Natural killer cell (primary cell): Measurements from ENCODE around the gene MST1. TPM values are rescaled to one million over a fixed set of nuclear protein-coding genes. Genes with fewer than 3 reads are reported as not detected.

ENCODE experiments used
- ATAC-seq, 3 donors: fragments of 150-1000 bp in 2 of 3; fragments of 200-7000 bp in 1 of 3; cut with Tn5 transposase; 1 replicate in 1 of 3; 2 replicates in 2 of 3; pipeline ENCODE4 v1.10.0; 2021; ENCODE audit warnings: mild to moderate bottlenecking in 2 of 3, moderate library complexity in 2 of 3
- DNase-seq, 2 donors: peaks; one replicate each; pipeline versions ENCODE4 v3.0.0 to v3.0.0-alpha.2; 2013 to 2021; ENCODE audit warnings: mixed read lengths in 1 of 2
- H3K27ac ChIP-seq: one replicate; pipeline ENCODE4 v1.5.1; 2013; ENCODE audit warnings: mild to moderate bottlenecking, low read length
- H3K27me3 ChIP-seq: one replicate; pipeline ENCODE4 v1.6.1; 2013; ENCODE audit warnings: low read length; ENCODE audit not compliant: control insufficient read depth, insufficient read depth
- H3K36me3 ChIP-seq: one replicate; pipeline ENCODE4 v1.6.1; 2013; ENCODE audit warnings: low read length; ENCODE audit not compliant: control insufficient read depth, insufficient read depth
- H3K4me1 ChIP-seq: one replicate; pipeline ENCODE4 v1.6.1; 2013; ENCODE audit warnings: low read length; ENCODE audit not compliant: control insufficient read depth, insufficient read depth
- H3K4me3 ChIP-seq: one replicate; pipeline ENCODE4 v1.5.1; 2013; ENCODE audit warnings: low read length
- H3K9me3 ChIP-seq: one replicate; pipeline ENCODE4 v1.6.1; 2013; ENCODE audit warnings: low read length; ENCODE audit not compliant: control insufficient read depth, insufficient read depth
- H3K27ac Mint-ChIP-seq, 2 donors: one replicate each; pipeline ENCODE4 v1.8.0; 2022; ENCODE audit warnings: mild to moderate bottlenecking in 2 of 2, mixed read lengths in 2 of 2, moderate library complexity in 1 of 2
- H3K27me3 Mint-ChIP-seq, 2 donors: one replicate each; pipeline ENCODE4 v1.8.0; 2022; ENCODE audit warnings: low read depth in 2 of 2, mixed read lengths in 2 of 2
- H3K36me3 Mint-ChIP-seq: one replicate; pipeline ENCODE4 v1.8.0; 2022; ENCODE audit warnings: mixed read lengths
- H3K4me1 Mint-ChIP-seq, 2 donors: one replicate each; pipeline ENCODE4 v1.8.0; 2022; ENCODE audit warnings: mixed read lengths in 2 of 2
- H3K4me3 Mint-ChIP-seq: one replicate; pipeline ENCODE4 v1.8.0; 2022; ENCODE audit warnings: mild to moderate bottlenecking, moderate library complexity, mixed read lengths
- H3K9me3 Mint-ChIP-seq, 2 donors: one replicate each; pipeline ENCODE4 v1.8.0; 2022; ENCODE audit warnings: mixed read lengths in 2 of 2
- CTCF ChIP-seq: fragments of 200-600 bp; IDR thresholded peaks from one replicate; pipeline ENCODE4 v1.8.0; 2022; ENCODE audit warnings: antibody characterized with exemption
- WGBS: methylation state at CpG from one replicate; pipeline ENCODE4 v1.1.7; 2013; ENCODE audit warnings: missing lambda C conversion rate; ENCODE audit not compliant: insufficient coverage; 5-methylcytosine and 5-hydroxymethylcytosine counted together
- intact Hi-C: fragments of 100-400 bp; cut with micrococcal nuclease; formaldehyde crosslinking; loops from one replicate; pipeline ENCODE4 v1.14.2; 2022
- total RNA-seq, 4 donors: library from RNA; stranded (reverse); fragments of 120-200 nt in 1 of 4; gene quantifications; one replicate each; pipeline versions ENCODE4 v1.2.3 to v1.2.4, GENCODE V29; 2013 to 2022

MST1 gene
- total RNA-seq, 3 donors from 2014 or later (not counting 1 experiment from before 2014, with no cell fraction given) = 9.5 to 19.1 (median 15.2) TPM

DNA sequence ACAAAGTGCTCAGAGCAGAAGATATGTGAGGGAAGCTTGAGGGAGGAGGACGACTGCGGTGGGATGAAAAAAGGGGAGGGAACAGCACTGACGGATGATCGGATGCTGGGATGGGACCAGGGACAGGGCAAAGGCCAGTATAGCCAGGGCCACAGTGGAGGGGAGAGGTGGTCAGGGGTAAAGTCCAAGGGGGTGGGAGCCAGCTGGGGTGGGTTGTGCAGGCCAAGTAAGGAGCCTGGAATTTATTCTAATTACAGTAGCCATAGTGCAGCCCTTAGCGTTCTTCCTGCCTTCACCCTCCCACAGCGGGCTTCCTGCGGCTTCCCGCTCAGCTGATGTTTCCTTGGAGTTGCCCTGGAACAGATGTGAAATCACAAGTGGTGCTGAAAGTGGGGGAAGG is 22.7 kb downstream of the MST1 start:
- H3K4me1 Mint-ChIP-seq = no peaks in the 10 kb centered on the region
- no peak overlapping the region for H3K27ac Mint-ChIP-seq
- no peaks in the 10 kb centered on the region for H3K36me3 ChIP-seq
- no peaks in the 10 kb centered on the region for H3K36me3 Mint-ChIP-seq
- no peaks in the 10 kb centered on the region for H3K27me3 ChIP-seq
- no peak overlapping the region for H3K4me3 ChIP-seq
- H3K9me3 Mint-ChIP-seq = no peaks in the 10 kb centered on the region
- H3K4me1 ChIP-seq = no peaks in the 10 kb centered on the region
- ATAC-seq (no peak), DNase-seq (no peak)
- TF ChIP-seq CTCF = no peak
- H3K9me3 ChIP-seq = no peaks in the 10 kb centered on the region
- intact Hi-C loops = no loop called here
- H3K27me3 Mint-ChIP-seq = peaks cover 0 to 9% of the 10 kb centered on the region in 2 donors
- no peak overlapping the region for H3K4me3 Mint-ChIP-seq
- H3K27ac ChIP-seq = no peak overlapping the region
- 98% methylated on average over 8 of the region's 8 CpGs for WGBS

- TF ChIP-seq CTCF = no peak
- H3K9me3 Mint-ChIP-seq = no peaks in the 10 kb centered on the region
- WGBS = 84% methylated on average over 6 of the region's 6 CpGs
Observed at GRCh38 chr3:49665822-49666519, 23.3 kb downstream of the MST1 start.

GRCh38 chr3:49664300-49664699 is 25.0 kb downstream of the MST1 start:
- no peaks in the 10 kb centered on the region for H3K27me3 ChIP-seq
- no peaks in the 10 kb centered on the region for H3K4me1 ChIP-seq
- Mint-ChIP-seq H3K4me3 (no peak overlapping the region), H3K4me1 (no peaks in the 10 kb centered on the region), H3K27ac (no peak overlapping the region), H3K27me3 (peaks cover 0 to 9% of the 10 kb centered on the region in 2 donors), H3K36me3 (no peaks in the 10 kb centered on the region), H3K9me3 (no peaks in the 10 kb centered on the region)
- no peaks in the 10 kb centered on the region for H3K9me3 ChIP-seq
- TF ChIP-seq CTCF = no peak
- 92% methylated on average over 11 of the region's 11 CpGs for WGBS
- H3K4me3 ChIP-seq = no peak overlapping the region
- H3K27ac ChIP-seq = no peak overlapping the region
- DNase-seq (no peak), ATAC-seq (no peak)
- H3K36me3 ChIP-seq = no peaks in the 10 kb centered on the region
- intact Hi-C loops = no loop called here

More at GRCh38 chr3:49665822-49666519, 23.3 kb downstream of the MST1 start:
- Histone ChIP-seq H3K36me3 (no peaks in the 10 kb centered on the region), H3K9me3 (no peaks in the 10 kb centered on the region), H3K4me3 (no peak overlapping the region), H3K27ac (no peak overlapping the region), H3K27me3 (no peaks in the 10 kb centered on the region), H3K4me1 (no peaks in the 10 kb centered on the region)
- Mint-ChIP-seq H3K36me3 (no peaks in the 10 kb centered on the region), H3K4me3 (no peak overlapping the region), H3K4me1 (no peaks in the 10 kb centered on the region), H3K27me3 (peaks cover 0 to 9% of the 10 kb centered on the region in 2 donors), H3K27ac (no peak overlapping the region)
- DNase-seq (no peak), ATAC-seq (no peak)
- intact Hi-C loops = no loop called here

DNA sequence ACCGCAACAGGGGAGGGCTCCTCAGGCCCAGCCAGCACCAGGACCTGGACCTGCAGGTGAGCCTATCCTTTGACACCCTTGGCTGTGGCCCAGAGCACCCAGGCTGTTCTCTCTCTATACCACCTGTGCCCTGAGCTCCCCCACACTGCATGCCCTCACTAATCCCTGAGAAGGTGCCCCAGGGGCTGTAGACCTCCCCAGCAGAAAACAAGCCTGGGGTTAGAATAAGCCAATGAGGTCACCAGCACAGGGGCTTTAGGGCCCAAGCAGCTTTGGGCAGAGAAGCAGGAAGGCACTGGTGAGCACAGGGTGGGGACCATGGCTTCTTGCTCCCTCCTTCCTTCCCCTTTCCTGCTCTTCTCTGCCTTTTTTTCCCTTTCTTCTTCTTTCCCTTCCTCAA is 25.4 kb downstream of the MST1 start:
- Histone ChIP-seq H3K9me3 (no peaks in the 10 kb centered on the region), H3K4me3 (no peak overlapping the region), H3K36me3 (no peaks in the 10 kb centered on the region), H3K27ac (no peak overlapping the region), H3K27me3 (no peaks in the 10 kb centered on the region), H3K4me1 (no peaks in the 10 kb centered on the region)
- Mint-ChIP-seq H3K9me3 (no peaks in the 10 kb centered on the region), H3K4me1 (no peaks in the 10 kb centered on the region), H3K27ac (no peak overlapping the region), H3K4me3 (no peak overlapping the region), H3K36me3 (no peaks in the 10 kb centered on the region), H3K27me3 (peaks cover 0 to 9% of the 10 kb centered on the region in 2 donors)
- intact Hi-C loops = no loop called here
- no peak for TF ChIP-seq CTCF
- no peak for DNase-seq
- ATAC-seq = no peak
- WGBS = 96% methylated on average over 1 of the region's 1 CpG
